EH (cell line): ENCODE measurements around the gene APOL6.
A peak's percentile ranks its signal among the peaks of the same experiment; 100 is the strongest.

Experiments used
- DNase-seq: peaks from one replicate; pipeline ENCODE4 v3.0.0-alpha.2; 2015; ENCODE audit warnings: low read depth

The APOL6 gene, protein sequence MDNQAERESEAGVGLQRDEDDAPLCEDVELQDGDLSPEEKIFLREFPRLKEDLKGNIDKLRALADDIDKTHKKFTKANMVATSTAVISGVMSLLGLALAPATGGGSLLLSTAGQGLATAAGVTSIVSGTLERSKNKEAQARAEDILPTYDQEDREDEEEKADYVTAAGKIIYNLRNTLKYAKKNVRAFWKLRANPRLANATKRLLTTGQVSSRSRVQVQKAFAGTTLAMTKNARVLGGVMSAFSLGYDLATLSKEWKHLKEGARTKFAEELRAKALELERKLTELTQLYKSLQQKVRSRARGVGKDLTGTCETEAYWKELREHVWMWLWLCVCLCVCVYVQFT

DNA sequence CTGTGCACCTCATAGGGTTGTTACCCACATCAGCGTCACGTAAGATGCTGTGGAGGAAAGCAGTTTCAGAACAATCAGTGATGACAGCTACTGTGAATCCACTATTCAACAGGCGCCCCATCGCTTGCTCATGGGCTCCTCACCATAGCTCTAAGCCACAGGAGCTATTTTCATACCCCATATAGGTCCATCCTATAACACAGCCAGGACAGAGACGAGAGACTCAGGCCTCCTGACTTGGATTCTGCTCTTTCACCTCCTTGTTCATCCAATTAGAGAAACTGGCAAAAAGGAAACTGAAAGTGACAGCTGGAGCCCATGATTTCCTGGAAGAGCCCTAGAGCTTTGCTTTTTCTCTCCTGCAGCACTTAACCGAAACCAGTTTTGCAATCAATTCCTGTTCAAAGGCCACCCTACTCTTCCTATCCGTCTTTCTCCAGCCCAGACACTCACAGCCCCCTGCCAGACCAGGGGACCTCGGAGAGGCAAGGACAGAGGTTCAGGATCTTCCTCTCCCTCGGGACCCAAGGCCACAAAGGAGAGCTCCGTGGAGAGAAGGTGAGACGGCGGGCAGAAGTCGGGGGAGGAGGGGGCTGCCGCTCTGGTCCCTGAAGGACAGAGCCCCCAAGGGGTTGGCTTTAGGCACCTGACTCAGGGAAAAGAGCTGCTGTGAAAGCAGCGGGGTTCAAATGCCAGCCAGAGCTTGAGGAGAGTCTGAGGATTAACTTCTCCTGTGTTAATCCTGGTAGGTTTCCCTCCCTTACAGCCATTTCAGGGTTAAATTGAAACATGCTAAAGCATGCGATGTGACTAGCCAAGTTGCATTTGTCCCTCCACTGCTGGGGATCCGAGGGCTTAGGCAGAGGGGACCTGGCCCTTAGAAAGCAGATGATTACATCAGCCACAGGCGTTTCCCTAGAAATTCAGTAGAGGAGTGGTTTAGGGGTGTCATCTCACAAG is at the start of gene APOL6:
Gene APOL6, plus strand, starts transcription at position 381 of the 960 bp plus-strand sequence. CDS start 7,980 bp downstream, outside the sequence.
- DNase-seq = peak; percentile 86

DNA sequence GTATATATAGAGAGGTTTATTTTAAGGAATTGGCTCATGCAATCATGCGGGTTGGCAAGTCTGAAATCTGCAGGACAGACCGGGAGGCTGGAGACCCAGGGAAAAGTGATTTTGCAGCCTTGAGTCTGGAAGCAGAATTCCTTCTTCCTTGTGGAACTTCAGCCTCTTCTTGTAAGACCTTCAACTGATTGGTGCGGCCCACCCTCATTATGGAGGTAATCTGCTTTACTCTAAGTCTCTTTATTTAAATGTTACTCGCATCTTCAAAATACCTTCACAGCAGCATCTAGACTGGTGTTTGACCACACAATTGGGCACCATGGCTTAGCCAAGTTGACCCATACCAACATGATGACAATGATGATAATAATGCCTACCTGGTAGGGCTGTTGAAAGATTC is 48.9 kb upstream of the APOL6 start:
- DNase-seq = no peak

DNA sequence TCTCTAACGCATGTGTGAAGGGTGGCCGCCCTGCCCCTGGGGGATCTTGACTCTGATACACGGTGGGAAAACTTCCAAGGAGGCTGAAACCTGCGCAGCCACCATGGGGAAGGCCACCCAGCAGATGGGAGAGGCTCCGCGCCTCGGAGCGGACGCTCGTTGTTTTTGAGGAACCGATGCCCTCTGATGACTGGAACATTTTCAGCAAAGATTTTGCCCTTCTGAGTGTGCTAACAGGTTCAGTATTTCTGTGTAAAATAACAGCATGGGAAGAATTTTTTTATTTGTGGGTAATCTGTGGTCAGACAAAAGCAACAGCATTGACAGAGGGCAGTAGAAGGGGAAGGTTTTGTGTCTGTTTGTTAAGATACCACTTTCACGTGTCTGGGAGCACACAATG is 47.8 kb upstream of the APOL6 start:
- DNase-seq = no peak

DNA sequence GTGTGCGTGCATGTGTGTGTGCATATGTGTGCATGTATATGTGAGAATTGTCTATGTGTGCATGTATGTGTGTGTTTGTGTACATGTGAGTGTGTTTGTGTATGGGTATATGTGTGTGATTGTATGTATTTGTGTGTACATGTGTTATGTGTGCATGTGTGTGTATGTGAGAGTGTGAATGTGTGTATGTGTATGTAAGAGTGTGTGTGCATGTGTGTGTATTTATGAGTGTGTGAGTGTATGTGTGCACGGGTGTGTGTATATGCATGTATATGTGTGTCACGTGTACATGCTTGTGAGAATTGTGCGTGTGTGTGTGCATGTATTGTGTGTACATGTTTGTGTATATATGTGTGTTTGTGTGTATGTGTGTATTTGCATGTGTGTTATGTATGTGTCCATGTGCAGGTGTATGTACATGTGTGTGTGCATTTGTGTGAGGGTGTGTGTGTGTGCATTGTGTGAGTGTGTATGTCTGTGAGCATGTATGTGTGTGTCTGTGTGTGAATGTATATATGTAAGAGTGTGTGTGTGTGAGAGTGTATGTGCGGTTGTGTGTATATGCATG is 47.1 kb upstream of the APOL6 start:
- no peak for DNase-seq

DNA sequence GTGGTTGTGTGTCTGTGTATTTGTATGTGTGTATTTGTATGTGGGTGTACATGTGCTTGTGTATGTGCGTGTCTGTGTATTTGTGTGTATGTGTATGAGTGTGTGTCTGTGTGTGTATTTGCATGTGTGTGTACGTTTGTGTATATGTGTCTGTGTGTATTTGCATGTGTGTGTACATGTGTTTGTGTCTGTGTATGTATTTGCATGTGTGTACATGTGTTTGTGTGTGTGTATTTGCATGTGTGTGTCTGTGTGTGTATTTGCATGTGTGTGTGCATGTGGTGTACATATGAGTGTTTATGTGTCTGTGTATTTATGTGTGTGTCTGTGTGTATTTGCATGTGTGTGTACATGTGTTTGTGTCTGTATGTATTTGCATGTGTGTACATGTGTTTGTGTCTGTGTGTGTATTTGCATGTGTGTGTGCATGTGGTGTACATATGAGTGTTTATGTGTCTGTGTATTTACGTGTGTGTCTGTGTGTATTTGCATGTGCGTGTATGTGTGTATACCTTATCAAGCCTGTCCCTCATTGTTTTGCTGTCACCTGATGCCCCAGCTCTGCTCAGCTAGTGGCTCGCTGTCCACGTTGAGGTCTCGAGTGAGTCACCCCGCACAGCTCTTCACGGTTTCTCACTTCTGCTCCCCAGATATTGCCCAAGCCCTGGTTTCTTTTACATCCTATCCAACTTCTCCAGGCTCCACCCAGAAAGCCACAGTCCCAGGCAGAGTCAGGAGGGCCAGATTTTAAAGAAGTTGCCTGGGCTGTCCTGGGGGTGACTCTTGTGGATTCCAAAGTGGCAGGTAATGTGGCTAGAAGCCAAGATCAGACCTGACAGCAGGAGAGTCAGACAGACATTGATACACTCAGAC is 46.3 kb upstream of the APOL6 start:
- DNase-seq = peak; percentile 72

DNA sequence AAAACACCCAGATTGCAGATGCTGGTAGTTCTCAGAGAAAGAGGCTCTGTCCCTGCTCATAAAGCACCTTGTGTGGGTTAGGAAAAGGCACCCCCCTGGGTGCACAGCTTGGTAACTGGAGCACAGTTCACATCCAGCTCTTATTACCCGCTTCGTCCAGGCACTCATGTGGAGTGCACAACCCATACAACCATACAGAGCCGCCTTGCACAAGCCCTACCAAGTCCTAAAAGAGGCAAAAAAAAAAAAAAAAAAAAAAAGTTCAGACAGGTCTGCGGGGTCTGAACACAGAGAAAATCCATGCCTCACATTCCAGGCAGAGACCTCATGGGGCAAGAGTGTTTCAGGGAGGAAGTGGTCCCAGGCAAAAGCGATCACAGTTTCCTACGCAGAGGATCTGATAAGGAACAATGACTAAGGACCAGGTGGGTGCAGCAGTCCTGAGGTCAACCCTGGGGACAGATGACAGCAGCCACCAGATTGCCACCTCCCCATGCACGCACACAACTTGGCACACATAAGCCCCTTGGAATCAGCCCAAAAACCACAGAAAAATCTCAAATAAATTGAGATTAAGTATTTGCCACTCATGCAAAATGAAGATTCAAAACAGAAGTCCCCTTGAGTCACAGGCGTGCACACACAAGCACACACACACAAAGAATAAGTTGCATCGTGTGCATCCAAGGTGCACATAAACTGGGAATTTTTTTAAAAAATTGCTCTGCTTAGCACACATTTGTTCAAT is 43.5 kb upstream of the APOL6 start:
- peak; percentile 63 for DNase-seq

DNA sequence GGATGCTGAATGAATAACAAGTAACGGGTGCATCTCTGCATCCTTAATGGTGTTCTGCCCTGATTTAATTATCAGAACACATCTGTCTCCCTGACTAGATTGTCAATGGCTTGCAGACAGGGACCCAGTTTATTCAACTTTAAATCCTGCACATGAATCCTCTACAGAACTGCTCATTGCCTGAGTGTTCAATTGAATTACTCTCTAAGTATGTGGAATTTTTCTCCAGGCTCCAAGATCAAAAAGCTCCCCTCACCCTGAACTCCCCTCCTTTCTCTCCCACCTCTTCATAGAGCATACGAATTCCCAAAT is 42.9 kb upstream of the APOL6 start:
- no peak for DNase-seq

DNA sequence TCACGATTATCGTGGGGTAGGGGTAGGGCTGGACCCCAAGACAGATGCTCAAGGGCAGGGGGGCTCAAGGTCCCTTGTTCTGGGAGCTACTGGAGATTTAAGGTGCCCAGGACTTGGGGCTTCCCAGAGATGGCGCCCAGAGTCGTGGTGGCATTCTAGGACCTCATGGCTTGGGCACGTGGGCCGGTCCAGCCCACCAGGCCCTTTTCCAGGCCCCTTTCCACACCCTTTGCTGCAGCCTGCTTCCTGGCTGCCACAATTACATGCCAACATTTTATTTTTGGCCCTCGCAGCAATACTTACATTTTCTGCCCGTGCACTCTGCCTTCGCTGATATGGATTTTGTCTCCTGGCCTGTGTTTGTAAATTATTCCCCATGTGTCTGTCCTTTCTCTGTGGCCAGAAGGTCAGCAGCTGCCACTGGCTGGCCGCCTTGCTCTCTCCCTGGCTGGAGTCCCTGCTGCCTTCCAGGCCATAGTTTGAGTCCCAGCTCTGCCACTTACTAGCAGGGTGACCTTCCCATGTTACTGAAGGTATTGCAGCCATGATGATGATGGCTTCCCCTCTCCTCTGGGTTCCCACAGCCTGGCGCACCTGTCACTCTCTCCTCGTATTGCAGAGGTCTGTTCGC is 42.3 kb upstream of the APOL6 start:
- no peak for DNase-seq

DNA sequence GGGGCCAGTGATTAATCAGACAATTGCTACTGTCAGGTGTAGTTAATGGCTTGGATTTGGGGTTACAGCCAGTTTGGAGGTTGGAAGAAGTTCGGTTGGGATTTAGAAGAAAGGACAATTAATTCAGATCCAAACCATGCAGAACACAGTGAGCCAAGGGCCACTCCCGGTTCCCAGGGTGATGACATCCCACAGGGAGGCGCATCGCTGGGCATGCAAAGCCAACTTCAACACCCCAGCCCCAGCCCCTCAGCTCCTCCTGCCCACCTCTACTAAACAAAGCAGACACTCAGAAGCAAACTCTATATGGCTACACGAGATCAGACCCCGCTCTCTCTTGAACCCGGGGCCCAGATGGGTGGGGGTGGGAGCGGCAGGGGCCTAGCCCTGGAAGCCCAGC is 41.3 kb upstream of the APOL6 start:
- DNase-seq = no peak

DNA sequence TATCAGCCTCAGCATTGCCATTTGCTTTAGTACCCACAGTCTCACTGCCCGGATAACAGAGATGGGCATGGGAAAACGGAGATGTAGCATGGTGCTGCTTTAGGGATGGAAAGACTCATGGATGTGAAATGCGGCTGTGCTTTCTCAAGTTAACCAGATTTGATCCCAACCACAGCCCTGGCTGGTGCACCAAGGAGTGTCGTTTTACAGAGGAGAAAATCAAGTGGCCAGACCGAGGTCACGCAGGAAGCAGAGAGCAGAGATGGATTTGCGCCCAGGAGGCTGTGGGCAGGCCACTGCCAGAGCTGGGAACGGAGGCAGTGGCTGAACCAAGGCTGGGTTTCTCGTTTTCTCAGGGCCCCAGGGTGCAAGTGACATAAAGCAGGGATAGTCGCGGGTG is 40.2 kb upstream of the APOL6 start:
- no peak for DNase-seq

DNA sequence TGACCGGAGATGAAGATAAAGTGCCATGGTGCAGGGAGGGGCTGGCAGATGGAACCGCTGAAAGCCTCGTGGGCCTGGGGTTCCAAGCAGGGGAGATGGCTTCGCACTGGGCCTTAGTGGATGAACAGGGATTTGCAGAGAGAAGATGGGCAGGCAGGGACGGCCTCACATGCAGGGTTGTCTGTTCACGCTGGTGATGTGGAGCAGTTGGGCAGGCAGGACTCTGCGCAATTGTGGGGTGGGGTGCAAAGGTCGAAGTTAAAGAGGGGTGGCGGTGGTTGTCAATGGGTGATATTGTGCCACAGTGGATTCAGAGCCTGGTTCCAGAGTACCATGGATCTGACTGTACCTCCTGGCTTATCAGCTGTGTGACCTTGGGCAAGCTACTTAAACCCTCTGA is 39.0 kb upstream of the APOL6 start:
- no peak for DNase-seq

DNA sequence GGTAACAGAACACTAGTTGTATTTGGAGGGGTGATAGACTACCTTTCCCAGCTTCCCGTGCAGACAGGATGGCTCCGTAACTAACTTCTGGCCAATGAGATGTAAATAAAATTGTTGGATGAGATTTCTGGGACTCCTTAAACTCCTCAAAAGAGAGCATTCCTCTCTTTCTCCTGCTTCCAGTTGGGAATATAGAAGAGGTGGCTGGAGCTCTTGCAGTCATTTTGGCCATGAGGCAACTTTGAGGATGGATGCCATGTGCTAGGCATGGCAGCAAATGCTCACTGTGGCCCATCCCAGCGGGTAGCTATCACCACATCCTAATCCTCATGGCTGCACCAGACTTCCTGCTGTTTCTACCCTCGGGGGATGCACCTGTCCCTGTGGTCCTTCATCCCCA is 38.5 kb upstream of the APOL6 start:
- DNase-seq = no peak

DNA sequence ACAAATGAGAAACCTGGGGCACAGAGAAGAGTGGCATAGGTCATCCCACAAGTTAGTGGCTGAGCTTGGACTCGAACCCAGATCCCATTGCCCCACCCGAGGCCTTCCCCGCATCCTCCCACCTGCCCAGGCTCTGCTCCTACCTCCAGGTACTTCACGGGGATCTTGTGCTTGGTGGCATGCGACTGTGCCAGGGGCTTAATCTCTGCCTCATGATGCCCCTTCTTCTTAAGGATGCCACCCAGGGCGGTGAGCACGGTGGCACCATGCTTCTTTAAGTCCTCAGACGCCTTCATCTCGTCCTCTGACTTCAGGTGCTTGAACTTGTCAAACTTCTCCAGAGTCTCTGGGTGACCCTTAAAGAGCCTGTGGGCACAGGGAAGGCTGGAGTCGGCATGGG is 37.5 kb upstream of the APOL6 start:
- no peak for DNase-seq

DNA sequence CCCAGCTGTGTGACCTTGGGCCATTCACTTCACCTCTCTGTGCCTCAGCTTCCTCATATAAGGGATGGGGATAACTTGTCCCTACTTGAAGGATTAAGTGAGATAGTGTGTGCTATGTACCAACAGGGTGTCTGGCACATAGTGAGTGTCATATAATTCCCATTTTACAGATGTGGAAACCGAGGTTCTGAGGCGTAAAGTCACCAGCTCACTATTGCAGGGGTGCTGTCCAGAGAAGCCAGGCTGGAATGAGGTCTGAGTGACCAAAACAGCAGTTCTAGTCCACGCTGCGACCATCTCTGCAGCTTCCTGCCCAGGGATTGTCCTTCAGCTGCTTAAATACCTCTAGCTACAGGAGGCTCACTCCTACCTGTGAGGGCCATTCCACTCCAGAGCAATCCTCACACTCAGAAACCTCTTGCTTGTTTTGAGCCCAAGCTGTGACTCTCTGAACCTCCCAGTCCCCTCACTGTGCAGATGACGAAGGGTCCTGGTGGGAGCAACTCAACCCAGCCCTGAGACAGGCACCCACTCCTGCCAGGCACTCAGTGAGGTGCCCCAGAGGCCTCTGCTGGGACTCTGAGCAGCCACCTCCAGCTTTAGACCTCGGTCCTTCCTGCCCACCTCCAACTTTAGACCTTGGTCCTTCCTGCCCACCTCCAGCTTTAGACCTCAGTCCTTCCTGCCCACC is 36.9 kb upstream of the APOL6 start:
- no peak for DNase-seq

DNA sequence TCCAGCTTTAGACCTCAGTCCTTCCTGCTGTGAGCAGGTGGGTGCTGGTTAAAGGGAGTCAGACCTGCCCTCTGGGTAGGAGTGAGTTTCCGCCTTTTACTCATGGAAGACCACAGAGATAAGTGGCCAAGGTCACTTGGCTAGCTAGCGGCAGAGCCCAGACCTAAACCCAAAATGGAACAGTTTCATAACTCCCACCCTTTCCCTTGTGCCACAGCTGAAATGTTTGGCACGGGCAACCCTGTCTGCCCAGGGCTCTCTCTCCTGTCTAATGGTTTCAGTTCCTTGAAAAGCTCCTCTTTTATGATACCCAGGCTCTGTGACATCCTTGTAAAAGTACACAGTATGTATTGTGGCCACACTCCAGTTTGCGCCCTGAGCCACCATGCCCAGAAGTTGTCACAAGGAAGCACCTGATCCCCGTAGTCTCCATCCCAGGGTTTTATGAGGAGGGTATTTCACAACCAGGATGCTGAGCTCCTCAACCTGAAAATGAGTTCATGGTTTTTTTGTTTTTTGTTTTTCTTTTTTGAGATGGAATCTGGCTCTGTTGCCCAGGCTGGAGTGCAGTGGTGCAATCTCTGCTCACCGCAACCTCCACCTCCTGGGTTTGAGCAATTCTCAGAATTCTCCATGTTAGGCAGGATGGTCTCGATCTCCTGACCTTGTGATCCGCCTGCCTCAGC is 36.2 kb upstream of the APOL6 start:
- DNase-seq = no peak

DNA sequence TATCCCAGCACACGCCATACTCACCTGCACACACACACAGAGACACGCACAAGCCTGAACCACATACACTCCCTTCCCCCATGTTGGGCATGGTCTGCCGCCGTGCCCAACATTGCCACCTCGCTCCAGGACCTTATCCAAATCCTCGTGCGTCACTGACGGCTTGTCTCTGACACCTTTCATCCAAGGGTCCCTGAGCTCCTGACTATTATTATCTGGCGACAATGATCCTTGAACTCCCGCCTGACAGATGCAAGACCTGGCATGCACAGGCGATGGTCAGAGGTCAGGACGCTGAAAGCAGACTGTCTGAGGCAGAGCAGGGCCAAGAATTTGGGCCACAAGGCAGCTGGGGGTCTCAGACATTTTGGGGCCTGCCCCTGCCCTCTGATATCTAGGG is 35.3 kb upstream of the APOL6 start:
- no peak for DNase-seq

DNA sequence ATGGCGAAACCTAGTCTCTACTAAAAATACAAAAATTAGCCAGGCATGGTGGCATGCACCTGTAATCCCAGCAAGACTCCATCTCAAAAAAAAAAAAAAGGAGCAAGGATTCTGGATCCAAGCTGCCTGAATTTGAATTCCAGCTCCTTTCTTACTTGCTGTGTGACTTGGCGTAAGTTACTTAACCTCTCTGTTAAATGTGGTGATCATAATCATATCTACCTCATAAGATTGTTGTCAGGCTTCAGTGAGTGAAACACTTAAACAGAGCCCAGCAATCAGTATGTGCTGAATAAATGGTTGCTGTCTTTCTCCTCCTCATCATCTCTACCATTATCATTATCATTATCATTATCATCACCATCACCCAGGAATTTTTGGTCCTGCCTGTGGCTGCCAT is 33.8 kb upstream of the APOL6 start:
- no peak for DNase-seq

DNA sequence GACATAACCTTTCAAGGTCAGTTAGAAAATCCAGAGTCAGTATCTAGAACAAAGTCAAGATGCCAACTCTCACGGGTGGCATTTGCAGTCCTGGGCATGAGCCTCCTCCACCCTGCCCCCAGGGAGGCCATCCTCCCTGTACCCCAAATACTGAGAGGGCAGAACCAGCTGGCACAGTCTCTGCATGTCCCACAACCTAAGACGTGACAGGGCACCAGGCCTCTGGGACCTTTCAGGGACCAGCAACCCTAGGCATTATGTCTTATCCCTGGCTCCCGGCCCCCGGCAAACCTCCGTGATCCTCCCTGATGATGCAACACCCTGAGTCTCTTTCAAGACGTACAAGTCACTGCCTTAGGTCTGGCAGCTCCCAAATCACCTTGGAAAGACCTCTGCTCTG is 33.1 kb upstream of the APOL6 start:
- DNase-seq = no peak

DNA sequence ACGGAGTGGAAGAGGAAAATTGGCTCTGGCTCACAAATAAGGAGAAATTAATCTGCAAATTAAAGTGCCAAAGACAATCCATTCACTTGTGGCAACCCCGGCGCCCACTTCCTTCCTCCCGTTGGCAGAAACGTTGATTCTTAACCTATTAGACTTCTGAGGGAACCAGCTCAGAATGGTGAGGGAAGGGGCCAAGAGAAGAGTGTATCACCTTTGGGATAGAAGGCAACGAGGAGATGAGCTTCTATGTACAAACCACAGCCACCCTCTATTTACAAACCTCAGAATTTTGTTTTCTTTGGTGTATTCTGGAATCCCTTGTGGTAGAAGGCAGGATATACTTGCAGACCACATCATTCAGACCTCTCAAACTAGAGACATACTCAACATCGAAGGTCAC is 32.2 kb upstream of the APOL6 start:
- peak; percentile 28 for DNase-seq
